Lower leg skin (tissue), 3 donors: ENCODE results near the gene SMIM23.

ENCODE experiments used
- POLR2A ChIP-seq, 2 donors: fragments of 450-650 bp; IDR thresholded peaks; one replicate each; pipeline ENCODE4 v1.6.1; 2016 to 2017; ENCODE audit warnings: antibody characterized with exemption in 2 of 2, mild to moderate bottlenecking in 1 of 2, moderate library complexity in 1 of 2
- TF ChIP-seq, protein P1 (sequence below), 3 donors: fragments of 450-650 bp; IDR thresholded peaks; one replicate each; pipeline ENCODE4 v1.5.1; 2016; ENCODE audit warnings: antibody characterized with exemption in 3 of 3, mild to moderate bottlenecking in 3 of 3, moderate library complexity in 2 of 3

DNA sequence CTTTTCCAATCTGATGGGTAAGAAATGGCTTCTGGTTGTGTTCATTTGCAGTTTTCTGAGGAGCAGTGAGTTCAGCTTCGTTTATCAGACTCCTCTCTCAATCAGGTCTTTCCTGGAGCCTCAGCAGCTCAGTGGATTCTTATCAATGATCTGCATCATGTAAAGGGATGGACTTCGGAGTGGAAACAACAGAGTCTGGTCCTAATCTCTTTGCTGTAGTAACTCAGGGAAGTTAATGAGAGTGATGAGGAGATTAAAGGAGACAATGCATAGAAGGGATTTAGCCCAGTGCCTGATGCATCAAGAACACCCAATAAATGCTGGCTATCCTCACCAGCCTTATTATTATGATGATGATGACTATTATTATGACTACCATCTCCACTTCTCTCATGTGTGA is 47.2 kb downstream of the SMIM23 start:
- TF ChIP-seq, protein P1, sequence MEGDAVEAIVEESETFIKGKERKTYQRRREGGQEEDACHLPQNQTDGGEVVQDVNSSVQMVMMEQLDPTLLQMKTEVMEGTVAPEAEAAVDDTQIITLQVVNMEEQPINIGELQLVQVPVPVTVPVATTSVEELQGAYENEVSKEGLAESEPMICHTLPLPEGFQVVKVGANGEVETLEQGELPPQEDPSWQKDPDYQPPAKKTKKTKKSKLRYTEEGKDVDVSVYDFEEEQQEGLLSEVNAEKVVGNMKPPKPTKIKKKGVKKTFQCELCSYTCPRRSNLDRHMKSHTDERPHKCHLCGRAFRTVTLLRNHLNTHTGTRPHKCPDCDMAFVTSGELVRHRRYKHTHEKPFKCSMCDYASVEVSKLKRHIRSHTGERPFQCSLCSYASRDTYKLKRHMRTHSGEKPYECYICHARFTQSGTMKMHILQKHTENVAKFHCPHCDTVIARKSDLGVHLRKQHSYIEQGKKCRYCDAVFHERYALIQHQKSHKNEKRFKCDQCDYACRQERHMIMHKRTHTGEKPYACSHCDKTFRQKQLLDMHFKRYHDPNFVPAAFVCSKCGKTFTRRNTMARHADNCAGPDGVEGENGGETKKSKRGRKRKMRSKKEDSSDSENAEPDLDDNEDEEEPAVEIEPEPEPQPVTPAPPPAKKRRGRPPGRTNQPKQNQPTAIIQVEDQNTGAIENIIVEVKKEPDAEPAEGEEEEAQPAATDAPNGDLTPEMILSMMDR (IDR thresholded peaks at IDR 0.05), result no peak
- no peak for TF ChIP-seq POLR2A (IDR thresholded peaks at IDR 0.05)
